K562 (cell line): ENCODE measurements around the gene KATNAL1. TPM values are rescaled to one million over a fixed set of nuclear protein-coding genes. Genes with fewer than 3 reads are reported as not detected.

Source experiments
- SMARCA5 ChIP-seq: fragments of 450-650 bp; IDR thresholded peaks from 2 replicates; pipeline ENCODE4 v1.6.1; 2016
- ZFX ChIP-seq: sonication (generic); formaldehyde crosslinking; IDR thresholded peaks from 2 replicates; pipeline ENCODE4 v1.8.0; 2022; ENCODE audit warnings: mild to moderate bottlenecking, missing genetic modification reagents, moderate library complexity
- polyA plus RNA-seq, 8 experiments: library from polyadenylated mRNA; depleted of rRNA in 4 of 8; stranded (reverse) in 5 of 8; unstranded in 3 of 8; fragments of >200 nt; fragmentation: Nextera tagmentation in 2 of 8; fragmentation: Illumina TruSeq in 1 of 8; extraction: Ambion mirVana in 2 of 8; extraction: Trizol in 1 of 8; gene quantifications; 2 replicates each; pipeline versions ENCODE4 v1.2.1 to v1.2.3, GENCODE V29; 2011 to 2014; ENCODE audit warnings: inconsistent platforms in 1 of 8, missing spikeins in 1 of 8
- total RNA-seq, 7 experiments: library from RNA; depleted of rRNA in 6 of 7; stranded (reverse); fragments of >200 nt in 6 of 7; fragmentation: Illumina TruSeq in 2 of 7; extraction: Trizol in 2 of 7; gene quantifications; 2 replicates each; pipeline versions ENCODE4 v1.2.1 to v1.2.3, GENCODE V29; 2011 to 2021; ENCODE audit warnings: low replicate concordance in 1 of 7
- TF ChIP-seq, protein P1 (sequence below): fragments of 250-450 bp; sonication (Bioruptor Pico); IDR thresholded peaks from 2 replicates; pipeline ENCODE4 v1.4.0; 2020
- TF ChIP-seq, protein P2 (sequence below): sonication (generic); formaldehyde crosslinking; IDR thresholded peaks from 2 replicates; pipeline ENCODE4 v1.8.1; 2023; ENCODE audit warnings: mild to moderate bottlenecking, missing genetic modification reagents, moderate library complexity
- TF ChIP-seq, protein P3 (sequence below): fragments of 450-650 bp; formaldehyde crosslinking; IDR thresholded peaks from 2 replicates; pipeline ENCODE4 v1.4.0; 2020; ENCODE audit warnings: mild to moderate bottlenecking, moderate library complexity
- TF ChIP-seq, protein P4 (sequence below): sonication (generic); formaldehyde crosslinking; IDR thresholded peaks from 2 replicates; pipeline ENCODE4 v1.8.1; 2023; ENCODE audit warnings: mild to moderate bottlenecking, missing genetic modification reagents

The KATNAL1 gene
- total and polyA plus RNA-seq, 9 of the 15 experiments (the other 6 are each of a cell fraction or from before 2014, with no cell fraction given): 2.5 to 8.2 (median 5.5) TPM

DNA sequence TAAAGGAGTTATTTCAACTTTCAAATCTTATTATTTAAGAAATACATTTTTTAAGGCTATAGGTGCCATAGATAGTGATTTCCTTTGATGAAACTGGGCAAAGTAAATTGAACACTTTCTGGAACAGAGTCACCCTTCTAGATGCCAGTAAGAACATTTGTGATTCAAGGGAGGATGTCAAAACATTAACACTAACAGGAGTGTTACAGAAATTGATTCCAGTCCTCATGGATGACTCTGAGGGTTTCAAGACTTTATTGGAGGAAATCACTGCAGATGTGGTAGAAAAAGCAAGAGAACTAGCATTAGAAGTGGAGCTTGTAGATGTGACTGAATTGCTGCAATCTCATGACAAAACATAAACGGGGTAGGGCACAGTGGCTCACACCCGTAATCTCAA, 12.2 kb downstream of the KATNAL1 start (continued):
- TF ChIP-seq ZFX (CRISPR knock-in tag) (no peak), SMARCA5 (no peak)
- TF ChIP-seq, protein P1, sequence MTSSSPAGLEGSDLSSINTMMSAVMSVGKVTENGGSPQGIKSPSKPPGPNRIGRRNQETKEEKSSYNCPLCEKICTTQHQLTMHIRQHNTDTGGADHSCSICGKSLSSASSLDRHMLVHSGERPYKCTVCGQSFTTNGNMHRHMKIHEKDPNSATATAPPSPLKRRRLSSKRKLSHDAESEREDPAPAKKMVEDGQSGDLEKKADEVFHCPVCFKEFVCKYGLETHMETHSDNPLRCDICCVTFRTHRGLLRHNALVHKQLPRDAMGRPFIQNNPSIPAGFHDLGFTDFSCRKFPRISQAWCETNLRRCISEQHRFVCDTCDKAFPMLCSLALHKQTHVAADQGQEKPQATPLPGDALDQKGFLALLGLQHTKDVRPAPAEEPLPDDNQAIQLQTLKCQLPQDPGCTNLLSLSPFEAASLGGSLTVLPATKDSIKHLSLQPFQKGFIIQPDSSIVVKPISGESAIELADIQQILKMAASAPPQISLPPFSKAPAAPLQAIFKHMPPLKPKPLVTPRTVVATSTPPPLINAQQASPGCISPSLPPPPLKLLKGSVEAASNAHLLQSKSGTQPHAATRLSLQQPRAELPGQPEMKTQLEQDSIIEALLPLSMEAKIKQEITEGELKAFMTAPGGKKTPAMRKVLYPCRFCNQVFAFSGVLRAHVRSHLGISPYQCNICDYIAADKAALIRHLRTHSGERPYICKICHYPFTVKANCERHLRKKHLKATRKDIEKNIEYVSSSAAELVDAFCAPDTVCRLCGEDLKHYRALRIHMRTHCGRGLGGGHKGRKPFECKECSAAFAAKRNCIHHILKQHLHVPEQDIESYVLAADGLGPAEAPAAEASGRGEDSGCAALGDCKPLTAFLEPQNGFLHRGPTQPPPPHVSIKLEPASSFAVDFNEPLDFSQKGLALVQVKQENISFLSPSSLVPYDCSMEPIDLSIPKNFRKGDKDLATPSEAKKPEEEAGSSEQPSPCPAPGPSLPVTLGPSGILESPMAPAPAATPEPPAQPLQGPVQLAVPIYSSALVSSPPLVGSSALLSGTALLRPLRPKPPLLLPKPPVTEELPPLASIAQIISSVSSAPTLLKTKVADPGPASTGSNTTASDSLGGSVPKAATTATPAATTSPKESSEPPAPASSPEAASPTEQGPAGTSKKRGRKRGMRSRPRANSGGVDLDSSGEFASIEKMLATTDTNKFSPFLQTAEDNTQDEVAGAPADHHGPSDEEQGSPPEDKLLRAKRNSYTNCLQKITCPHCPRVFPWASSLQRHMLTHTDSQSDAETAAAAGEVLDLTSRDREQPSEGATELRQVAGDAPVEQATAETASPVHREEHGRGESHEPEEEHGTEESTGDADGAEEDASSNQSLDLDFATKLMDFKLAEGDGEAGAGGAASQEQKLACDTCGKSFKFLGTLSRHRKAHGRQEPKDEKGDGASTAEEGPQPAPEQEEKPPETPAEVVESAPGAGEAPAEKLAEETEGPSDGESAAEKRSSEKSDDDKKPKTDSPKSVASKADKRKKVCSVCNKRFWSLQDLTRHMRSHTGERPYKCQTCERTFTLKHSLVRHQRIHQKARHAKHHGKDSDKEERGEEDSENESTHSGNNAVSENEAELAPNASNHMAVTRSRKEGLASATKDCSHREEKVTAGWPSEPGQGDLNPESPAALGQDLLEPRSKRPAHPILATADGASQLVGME (CRISPR knock-in tag): no peak
- TF ChIP-seq, protein P2, sequence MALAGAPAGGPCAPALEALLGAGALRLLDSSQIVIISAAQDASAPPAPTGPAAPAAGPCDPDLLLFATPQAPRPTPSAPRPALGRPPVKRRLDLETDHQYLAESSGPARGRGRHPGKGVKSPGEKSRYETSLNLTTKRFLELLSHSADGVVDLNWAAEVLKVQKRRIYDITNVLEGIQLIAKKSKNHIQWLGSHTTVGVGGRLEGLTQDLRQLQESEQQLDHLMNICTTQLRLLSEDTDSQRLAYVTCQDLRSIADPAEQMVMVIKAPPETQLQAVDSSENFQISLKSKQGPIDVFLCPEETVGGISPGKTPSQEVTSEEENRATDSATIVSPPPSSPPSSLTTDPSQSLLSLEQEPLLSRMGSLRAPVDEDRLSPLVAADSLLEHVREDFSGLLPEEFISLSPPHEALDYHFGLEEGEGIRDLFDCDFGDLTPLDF: no peak
- TF ChIP-seq, protein P3, sequence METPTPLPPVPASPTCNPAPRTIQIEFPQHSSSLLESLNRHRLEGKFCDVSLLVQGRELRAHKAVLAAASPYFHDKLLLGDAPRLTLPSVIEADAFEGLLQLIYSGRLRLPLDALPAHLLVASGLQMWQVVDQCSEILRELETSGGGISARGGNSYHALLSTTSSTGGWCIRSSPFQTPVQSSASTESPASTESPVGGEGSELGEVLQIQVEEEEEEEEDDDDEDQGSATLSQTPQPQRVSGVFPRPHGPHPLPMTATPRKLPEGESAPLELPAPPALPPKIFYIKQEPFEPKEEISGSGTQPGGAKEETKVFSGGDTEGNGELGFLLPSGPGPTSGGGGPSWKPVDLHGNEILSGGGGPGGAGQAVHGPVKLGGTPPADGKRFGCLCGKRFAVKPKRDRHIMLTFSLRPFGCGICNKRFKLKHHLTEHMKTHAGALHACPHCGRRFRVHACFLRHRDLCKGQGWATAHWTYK (CRISPR knock-in tag): no peak
- TF ChIP-seq, protein P4, sequence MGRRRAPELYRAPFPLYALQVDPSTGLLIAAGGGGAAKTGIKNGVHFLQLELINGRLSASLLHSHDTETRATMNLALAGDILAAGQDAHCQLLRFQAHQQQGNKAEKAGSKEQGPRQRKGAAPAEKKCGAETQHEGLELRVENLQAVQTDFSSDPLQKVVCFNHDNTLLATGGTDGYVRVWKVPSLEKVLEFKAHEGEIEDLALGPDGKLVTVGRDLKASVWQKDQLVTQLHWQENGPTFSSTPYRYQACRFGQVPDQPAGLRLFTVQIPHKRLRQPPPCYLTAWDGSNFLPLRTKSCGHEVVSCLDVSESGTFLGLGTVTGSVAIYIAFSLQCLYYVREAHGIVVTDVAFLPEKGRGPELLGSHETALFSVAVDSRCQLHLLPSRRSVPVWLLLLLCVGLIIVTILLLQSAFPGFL (CRISPR knock-in tag): no peak
